Measurements from ENCODE around the gene PTPN5.

DNA sequence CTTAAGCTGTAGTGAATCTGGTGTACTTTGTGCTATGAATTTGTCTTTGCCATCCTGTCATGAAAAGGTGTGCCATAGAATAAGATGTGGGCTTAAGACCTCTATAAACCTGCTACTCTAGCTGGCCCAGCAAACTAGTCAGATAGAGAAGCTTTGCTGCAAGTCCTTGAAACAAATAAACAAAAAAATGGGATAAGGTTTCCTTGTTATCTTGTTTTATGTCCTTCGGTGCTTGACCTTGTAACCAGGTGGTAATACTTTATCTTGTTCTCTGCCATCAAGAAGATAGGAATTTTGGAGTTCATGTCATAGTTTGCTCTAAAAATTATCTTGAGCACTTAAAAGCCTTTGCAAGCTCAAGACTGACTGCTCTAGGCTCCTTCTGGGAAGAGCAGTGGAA, 107.3 kb downstream of the PTPN5 start:
- TF ChIP-seq, protein P1, sequence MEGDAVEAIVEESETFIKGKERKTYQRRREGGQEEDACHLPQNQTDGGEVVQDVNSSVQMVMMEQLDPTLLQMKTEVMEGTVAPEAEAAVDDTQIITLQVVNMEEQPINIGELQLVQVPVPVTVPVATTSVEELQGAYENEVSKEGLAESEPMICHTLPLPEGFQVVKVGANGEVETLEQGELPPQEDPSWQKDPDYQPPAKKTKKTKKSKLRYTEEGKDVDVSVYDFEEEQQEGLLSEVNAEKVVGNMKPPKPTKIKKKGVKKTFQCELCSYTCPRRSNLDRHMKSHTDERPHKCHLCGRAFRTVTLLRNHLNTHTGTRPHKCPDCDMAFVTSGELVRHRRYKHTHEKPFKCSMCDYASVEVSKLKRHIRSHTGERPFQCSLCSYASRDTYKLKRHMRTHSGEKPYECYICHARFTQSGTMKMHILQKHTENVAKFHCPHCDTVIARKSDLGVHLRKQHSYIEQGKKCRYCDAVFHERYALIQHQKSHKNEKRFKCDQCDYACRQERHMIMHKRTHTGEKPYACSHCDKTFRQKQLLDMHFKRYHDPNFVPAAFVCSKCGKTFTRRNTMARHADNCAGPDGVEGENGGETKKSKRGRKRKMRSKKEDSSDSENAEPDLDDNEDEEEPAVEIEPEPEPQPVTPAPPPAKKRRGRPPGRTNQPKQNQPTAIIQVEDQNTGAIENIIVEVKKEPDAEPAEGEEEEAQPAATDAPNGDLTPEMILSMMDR (conservative IDR thresholded peaks at IDR 0.05 in 1 of 2, IDR thresholded peaks at IDR 0.05 in 1 of 2; ENCODE audit: extremely low read depth in 1 of 2, insufficient read depth in 1 of 2, low read depth in 1 of 2, low read length in 2 of 2) = no peak
- no peak for TF ChIP-seq EZH2 (IDR thresholded peaks at IDR 0.05; ENCODE audit: borderline replicate concordance, low read length)
